GM12873 (cell line): ENCODE results near the gene IRX4.

Experiments used
- TF ChIP-seq, protein P1 (sequence below): IDR thresholded peaks from 2 replicates; pipeline ENCODE4 v1.5.1; 2012; ENCODE audit warnings: low read depth, mild to moderate bottlenecking, moderate library complexity, low read length, control low read depth; ENCODE audit not compliant: insufficient read depth; ENCODE audit errors: missing control alignments

IRX4 gene

DNA sequence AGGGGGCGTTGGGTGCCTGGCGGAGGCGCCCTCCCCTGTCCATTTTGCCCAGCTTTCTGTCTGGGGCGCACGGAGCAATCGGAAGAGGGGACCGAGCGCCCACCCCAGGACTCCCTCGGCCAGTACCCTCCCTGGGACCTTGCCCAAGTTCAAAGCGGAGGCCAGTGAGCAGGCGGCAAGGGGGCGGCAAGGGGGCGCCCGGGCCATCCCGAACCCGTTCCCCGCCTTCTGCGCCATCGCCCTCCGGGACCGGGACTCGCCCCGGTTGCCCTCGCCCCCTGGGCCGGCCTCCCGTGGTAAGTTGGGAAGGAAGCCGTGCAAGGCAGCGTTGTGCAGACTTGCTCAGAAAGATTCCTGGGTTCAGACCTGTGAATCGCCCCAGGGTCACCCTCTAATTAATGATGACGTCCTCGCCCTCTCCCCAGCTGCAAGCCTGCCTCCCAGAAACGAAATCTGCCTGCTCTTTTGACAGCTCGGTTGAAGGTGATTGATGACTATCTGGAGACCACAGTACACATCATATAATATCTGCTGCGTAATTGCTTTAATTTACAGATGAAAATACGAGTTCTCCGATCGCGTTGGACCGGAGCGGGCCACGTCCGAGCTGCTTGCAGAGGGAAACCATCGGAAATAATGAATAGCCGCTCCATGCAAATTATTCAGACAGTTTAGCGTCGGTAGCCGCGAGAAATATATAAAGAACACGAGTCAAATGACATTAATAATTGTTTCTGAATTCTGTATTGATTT is 1.4 kb upstream of the IRX4 start:
- TF ChIP-seq, protein P1, sequence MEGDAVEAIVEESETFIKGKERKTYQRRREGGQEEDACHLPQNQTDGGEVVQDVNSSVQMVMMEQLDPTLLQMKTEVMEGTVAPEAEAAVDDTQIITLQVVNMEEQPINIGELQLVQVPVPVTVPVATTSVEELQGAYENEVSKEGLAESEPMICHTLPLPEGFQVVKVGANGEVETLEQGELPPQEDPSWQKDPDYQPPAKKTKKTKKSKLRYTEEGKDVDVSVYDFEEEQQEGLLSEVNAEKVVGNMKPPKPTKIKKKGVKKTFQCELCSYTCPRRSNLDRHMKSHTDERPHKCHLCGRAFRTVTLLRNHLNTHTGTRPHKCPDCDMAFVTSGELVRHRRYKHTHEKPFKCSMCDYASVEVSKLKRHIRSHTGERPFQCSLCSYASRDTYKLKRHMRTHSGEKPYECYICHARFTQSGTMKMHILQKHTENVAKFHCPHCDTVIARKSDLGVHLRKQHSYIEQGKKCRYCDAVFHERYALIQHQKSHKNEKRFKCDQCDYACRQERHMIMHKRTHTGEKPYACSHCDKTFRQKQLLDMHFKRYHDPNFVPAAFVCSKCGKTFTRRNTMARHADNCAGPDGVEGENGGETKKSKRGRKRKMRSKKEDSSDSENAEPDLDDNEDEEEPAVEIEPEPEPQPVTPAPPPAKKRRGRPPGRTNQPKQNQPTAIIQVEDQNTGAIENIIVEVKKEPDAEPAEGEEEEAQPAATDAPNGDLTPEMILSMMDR = no peak

DNA sequence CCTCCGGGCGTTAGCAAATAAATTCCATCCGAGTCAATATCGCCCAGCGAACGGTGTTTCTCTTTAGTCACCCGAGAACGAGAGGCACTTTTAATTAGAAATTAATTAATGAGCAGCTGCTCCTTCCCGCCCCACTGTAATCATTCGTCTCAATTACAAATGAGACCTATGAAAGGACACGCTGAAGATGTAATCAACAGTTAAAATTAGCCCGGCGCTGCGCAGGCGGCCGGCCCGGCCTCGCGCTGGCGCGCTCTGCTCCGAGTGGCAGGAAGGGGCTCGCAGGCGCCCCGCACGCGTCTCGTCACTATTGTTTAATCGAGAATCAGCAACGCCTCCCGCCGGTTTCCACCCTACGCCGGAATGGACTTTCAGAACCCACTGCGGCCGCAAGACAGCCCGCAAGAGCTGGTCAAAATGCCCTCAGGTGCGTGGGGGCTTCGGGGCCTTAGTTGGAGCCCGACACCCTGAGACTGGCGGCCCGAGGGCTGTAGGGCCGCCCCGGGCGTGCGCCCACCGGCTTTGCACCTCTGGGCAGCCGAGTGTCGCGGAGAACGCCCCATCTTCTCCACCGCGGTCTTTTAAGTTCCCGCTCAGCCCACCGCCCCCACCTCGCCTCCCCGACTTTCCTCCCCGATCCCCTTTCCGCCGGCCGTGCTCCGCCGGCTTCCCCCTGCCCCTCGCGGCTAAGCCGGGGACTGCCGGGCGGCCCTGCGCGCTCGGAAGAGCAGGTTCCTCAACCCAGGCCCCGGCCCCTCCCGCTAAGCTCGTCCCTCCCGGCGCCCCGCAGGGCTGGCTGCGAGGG is 597 bp upstream of the IRX4 start:
- TF ChIP-seq, protein P1 = peak; percentile 8

DNA sequence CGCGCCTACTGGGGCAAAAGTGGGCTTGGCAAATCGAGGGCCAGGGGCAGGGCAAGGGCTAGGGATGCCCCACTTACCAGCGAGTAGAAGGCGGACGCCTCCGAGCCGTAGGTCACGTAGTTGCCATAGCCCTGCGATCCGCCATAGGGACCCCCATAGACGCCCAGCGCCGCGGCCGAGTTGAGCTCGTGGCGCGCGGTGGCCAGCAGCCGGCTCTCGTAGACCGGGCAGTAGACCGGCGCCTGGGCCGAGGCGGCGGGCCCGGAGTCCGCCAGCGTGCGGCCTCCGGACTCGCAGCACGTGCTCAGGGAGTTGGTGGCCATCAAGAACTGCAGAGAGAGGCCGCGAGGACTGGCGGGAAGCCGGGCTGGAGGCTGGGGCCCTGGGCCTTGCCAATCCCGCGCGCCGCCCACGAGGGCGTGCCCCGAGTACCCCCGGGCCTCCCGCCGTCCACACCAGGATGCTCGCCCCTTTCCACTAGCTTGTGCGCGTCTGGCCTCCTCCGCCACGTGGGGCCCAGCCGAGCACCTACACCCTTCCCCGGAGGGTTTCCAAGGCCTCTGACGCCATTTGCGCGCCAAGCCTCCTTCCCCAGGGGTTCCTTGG is 891 bp downstream of the IRX4 start:
- TF ChIP-seq, protein P1 = no peak

DNA sequence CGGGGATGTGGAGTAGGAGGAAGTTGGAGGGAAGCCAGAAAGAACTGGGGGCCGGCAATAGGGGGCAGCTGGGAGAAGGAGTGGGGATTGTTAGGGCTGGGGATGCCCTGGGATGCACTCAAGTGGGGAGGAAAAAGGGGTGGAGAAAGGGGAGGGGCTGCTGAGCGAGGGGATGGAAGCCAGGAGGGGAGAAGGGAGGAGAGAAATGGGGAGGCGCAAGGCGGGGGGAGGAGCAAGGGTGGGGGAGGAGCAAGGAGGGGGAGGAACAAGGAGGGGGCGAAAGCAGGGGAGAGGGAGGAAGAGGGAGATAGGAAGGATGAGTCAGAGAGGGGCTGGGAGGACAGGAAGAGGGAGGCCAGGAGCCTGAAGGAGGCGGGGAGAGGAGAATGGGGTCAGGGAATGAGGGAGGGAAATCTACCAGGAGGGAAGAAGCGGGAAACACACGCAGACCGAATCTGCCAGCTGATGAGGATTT is 1.6 kb downstream of the IRX4 start:
- TF ChIP-seq, protein P1 = no peak

DNA sequence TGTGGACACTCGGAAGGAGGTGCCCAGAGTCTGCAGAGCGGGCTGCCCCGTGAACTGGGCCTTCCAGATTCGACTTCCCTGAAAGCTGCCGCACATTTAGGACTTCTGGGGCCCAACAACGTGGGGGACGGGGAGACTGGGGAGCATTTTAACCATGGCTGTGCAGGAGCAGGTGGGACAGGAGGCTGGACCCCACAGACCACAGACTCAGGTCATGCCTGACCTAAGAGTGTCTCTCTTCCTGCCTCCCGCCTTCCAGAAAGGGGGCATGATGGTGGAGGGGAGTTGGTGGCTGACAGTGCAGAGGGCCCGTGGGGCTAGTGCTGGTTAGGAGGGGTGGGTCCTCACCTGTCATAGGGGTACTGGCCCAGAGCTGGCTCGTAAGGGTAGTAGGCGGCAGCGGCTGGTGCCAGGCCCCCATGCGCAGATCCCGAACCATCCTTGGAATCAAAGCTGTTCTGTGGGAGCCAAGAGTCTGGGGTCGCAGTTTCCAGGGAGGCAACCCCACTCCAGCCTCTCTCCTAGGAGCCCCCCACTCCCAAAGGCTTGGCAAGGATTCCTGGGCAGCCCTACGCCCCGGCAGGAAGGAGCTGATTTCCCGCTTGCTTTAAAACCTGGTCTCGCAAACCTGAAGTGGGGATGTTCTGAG is 2.2 kb downstream of the IRX4 start:
- TF ChIP-seq, protein P1 = no peak

DNA sequence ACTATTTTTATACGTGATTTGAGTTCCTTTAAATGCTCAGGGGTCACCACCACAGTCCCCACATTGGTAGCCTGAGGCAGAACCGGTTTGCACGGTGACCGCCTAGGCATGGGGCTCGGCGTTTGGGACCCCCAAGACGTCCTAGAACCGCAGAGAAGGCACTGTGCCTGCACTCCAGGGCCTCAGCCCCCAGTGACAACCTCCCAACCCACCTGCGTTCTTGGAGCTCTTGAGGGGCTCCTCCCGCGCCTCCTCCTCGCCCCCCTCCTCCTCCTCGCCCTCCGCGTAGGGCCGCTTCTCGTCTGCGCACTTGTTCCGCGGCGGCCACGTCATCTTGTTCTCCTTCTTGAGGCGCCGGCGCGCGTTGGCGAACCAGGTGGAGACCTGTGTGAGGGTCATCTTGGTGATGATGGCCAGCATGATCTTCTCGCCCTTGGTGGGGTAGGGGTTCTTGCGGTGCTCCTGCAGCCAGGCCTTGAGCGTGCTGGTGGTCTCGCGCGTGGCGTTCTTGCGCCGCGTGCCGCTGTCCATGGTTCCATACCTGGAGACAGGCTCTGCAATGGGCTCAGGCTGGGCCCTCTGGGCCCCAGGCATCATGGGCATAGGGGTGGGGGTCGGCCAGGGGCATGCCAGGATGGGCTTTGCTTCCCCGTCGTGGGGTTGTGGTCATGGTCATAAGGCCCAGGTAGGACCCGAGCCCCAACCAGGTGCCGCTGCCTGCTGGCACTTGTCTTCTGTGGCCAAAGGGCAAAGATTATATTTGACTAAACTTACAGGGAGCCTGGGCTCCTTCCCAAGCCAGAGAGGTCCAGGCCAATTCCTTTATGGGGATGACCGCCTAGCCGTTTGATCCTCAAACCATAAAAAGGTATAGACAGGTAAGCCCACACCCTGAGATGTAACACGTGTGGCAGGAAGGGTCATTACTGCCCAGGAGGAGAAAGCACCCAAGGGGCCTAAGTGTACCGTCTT is 3.1 kb downstream of the IRX4 start:
- TF ChIP-seq, protein P1 = no peak
